Breast epithelium (tissue), 4 donors: Measurements from ENCODE around the gene PRIMA1. TPM values are rescaled to one million over a fixed set of nuclear protein-coding genes. Genes with fewer than 3 reads are reported as not detected.

ENCODE experiments used
- DNase-seq, 2 donors: peaks; one replicate each; pipeline ENCODE4 v3.0.0-alpha.2; 2019; ENCODE audit warnings: low spot score in 2 of 2
- H3K27ac ChIP-seq, 2 donors: fragments of 200-600 bp; sonication (generic) in 1 of 2; one replicate each; pipeline ENCODE4 v1.5.1; 2016 to 2019; ENCODE audit warnings: mild to moderate bottlenecking in 1 of 2
- H3K27me3 ChIP-seq, 2 donors: fragments of 200-600 bp; sonication (generic) in 1 of 2; one replicate each; pipeline versions ENCODE4 v1.5.1 to v1.6.0; 2017 to 2019; ENCODE audit warnings: control low read depth in 1 of 2, mild to moderate bottlenecking in 1 of 2
- H3K36me3 ChIP-seq: fragments of 200-600 bp; one replicate; pipeline ENCODE4 v1.5.1; 2019
- H3K4me1 ChIP-seq, 2 donors: fragments of 200-600 bp; sonication (generic); one replicate each; pipeline ENCODE4 v1.5.1; 2016 to 2019; ENCODE audit warnings: control low read depth in 1 of 2
- H3K4me3 ChIP-seq, 3 donors: fragments of 200-600 bp; sonication (generic); 1 replicate in 2 of 3; 2 replicates in 1 of 3; pipeline ENCODE4 v1.5.1; 2016 to 2019; ENCODE audit warnings: mild to moderate bottlenecking in 3 of 3, moderate library complexity in 2 of 3
- H3K9me3 ChIP-seq, 2 donors: fragments of 200-600 bp; sonication (generic) in 1 of 2; one replicate each; pipeline ENCODE4 v1.5.1; 2016 to 2019; ENCODE audit warnings: control low read depth in 1 of 2
- CTCF ChIP-seq, 3 donors: fragments of 450-650 bp; IDR thresholded peaks; one replicate each; pipeline ENCODE4 v1.5.1; 2016 to 2017; ENCODE audit warnings: antibody characterized with exemption in 3 of 3, mild to moderate bottlenecking in 3 of 3, moderate library complexity in 3 of 3
- POLR2A ChIP-seq: fragments of 450-650 bp; IDR thresholded peaks from one replicate; pipeline ENCODE4 v1.6.1; 2016; ENCODE audit warnings: antibody characterized with exemption, mild to moderate bottlenecking, moderate library complexity
- POLR2AphosphoS5 ChIP-seq, 3 donors: sonication (generic); formaldehyde crosslinking; IDR thresholded peaks; one replicate each; pipeline ENCODE4 v1.6.1; 2017; ENCODE audit warnings: antibody characterized with exemption in 3 of 3
- intact Hi-C: fragments of 100-400 bp; cut with DNase I; formaldehyde crosslinking; loops from one replicate; pipeline ENCODE4 v1.15.1; 2023; ENCODE audit warnings: low total_unique reads
- total RNA-seq, 3 donors: library from RNA; depleted of rRNA; stranded (reverse); fragments of >200 nt; gene quantifications; one replicate each; pipeline ENCODE4 v1.1.0, GENCODE V29; 2016

The PRIMA1 gene
- total RNA-seq, 3 donors from 2014 or later = 0.98 to 2.1 (median 1.3) TPM

- Histone ChIP-seq H3K4me3 (no peak overlapping the region), H3K27me3 (no peaks in the 10 kb centered on the region), H3K4me1 (no peaks in the 10 kb centered on the region), H3K27ac (no peak overlapping the region), H3K9me3 (peaks cover 0 to 23% of the 10 kb centered on the region in 2 donors), H3K36me3 (no peaks in the 10 kb centered on the region)
- TF ChIP-seq POLR2AphosphoS5 (IDR thresholded peaks at IDR 0.05) = no peak
- TF ChIP-seq CTCF (IDR thresholded peaks at IDR 0.05) = no peak
- TF ChIP-seq POLR2A = no peak
- intact Hi-C loops = no loop called here
- DNase-seq = no peak
Measured at GRCh38 chr14:93669632-93670031, 118.7 kb downstream of the PRIMA1 start.

Other genes with a start within 250 kb of the PRIMA1 start
- not detected for gene FAM181A, start 138.9 kb upstream of the PRIMA1 start, total RNA-seq
- gene ASB2, start 188.1 kb upstream of the PRIMA1 start, total RNA-seq = 1 to 10 TPM in 2 of 3 donors, not detected in 1; 1.3 to 2.0 TPM
- gene CCDC197, start 208.8 kb upstream of the PRIMA1 start, total RNA-seq = not detected
- gene OTUB2, start 237.9 kb upstream of the PRIMA1 start, total RNA-seq = 1 to 10 TPM in 1 of 3 donors, under 1 TPM in 2; 0.64 to 1.6 (median 0.73) TPM